GM19238 (cell line): ENCODE results near the gene EPB41L5.
"Not testable (repeated sequence)": the region's sequence is repeated elsewhere in the genome, so short reads cannot be mapped to it uniquely, and the experiment has no call there.

Source experiments
- DNase-seq: peaks from one replicate; pipeline ENCODE4 v3.0.0; 2011; ENCODE audit warnings: low spot score; ENCODE audit not compliant: insufficient read length

Gene EPB41L5

GRCh38 chr2:120012771-120013596 is at the start of gene EPB41L5:
EPB41L5 (plus strand) TSS chr2:120013077; CDS start chr2:120019085, 6,008 bp downstream.
- peak; percentile 84 for DNase-seq

GRCh38 chr2:119981896-119982295 is 31.0 kb upstream of the EPB41L5 start:
- DNase-seq = no peak

GRCh38 chr2:119982506-119982905 is 30.4 kb upstream of the EPB41L5 start:
- no peak for DNase-seq

GRCh38 chr2:119983108-119983507 is 29.8 kb upstream of the EPB41L5 start:
- DNase-seq = no peak

- no peak for DNase-seq
These were observed 16.7 kb upstream of the EPB41L5 start for GRCh38 chr2:119996148-119996547.

GRCh38 chr2:119996896-119997891 is 15.7 kb upstream of the EPB41L5 start:
- DNase-seq = not testable (repeated sequence)

- DNase-seq = no peak
These were observed 11.4 kb upstream of the EPB41L5 start for GRCh38 chr2:120001471-120001870.

- no peak for DNase-seq
These were observed 8.6 kb upstream of the EPB41L5 start for GRCh38 chr2:120004254-120004653.

GRCh38 chr2:120005834-120006521 is 6.9 kb upstream of the EPB41L5 start:
- DNase-seq = peak; percentile 41

GRCh38 chr2:120007851-120008250 is 5.0 kb upstream of the EPB41L5 start:
- DNase-seq = no peak

GRCh38 chr2:120012363-120012762 is 514 bp upstream of the EPB41L5 start:
- no peak for DNase-seq

GRCh38 chr2:120013597-120014223 is 833 bp downstream of the EPB41L5 start:
- DNase-seq = no peak

- DNase-seq = no peak
These were observed 1.5 kb downstream of the EPB41L5 start for GRCh38 chr2:120014226-120014980.

GRCh38 chr2:120016800-120017199 is 3.9 kb downstream of the EPB41L5 start:
- DNase-seq = no peak

- DNase-seq = no peak
These were observed 4.3 kb downstream of the EPB41L5 start for GRCh38 chr2:120017201-120017600.

GRCh38 chr2:120018549-120018948 is 5.7 kb downstream of the EPB41L5 start:
- no peak for DNase-seq

- no peak for DNase-seq
These were observed 7.7 kb downstream of the EPB41L5 start for GRCh38 chr2:120020554-120020953.

- DNase-seq = not testable (repeated sequence)
These were observed 9.6 kb downstream of the EPB41L5 start for GRCh38 chr2:120022505-120022904.

- DNase-seq = no peak
These were observed 14.0 kb downstream of the EPB41L5 start for GRCh38 chr2:120026890-120027289.

GRCh38 chr2:120028795-120029194 is 15.9 kb downstream of the EPB41L5 start:
- no peak for DNase-seq
